ENCODE measurements around the gene CD82.

DNA sequence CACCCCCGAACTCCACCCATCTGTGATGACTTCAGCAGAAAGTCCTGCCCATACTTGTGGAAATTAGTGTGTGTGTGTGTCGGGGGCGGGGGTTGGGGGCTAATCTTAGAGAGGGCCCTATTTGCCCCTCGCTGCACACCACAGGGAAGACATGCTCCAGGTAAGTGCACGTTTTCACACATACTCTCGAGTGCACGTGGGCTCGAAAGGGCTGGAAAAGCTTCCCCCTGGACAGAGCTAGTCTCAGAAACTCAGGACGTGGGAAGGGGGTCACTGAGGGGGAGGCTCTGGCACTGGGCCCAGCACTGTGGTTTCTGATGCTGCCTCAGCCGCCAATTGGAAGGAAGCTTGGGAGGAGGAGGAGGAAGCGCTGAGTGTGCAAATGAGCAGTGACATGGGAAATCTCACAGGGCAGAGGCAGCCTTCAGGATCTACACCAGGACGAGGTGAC is 40.7 kb upstream of the CD82 start:
- TF ChIP-seq, protein P1, sequence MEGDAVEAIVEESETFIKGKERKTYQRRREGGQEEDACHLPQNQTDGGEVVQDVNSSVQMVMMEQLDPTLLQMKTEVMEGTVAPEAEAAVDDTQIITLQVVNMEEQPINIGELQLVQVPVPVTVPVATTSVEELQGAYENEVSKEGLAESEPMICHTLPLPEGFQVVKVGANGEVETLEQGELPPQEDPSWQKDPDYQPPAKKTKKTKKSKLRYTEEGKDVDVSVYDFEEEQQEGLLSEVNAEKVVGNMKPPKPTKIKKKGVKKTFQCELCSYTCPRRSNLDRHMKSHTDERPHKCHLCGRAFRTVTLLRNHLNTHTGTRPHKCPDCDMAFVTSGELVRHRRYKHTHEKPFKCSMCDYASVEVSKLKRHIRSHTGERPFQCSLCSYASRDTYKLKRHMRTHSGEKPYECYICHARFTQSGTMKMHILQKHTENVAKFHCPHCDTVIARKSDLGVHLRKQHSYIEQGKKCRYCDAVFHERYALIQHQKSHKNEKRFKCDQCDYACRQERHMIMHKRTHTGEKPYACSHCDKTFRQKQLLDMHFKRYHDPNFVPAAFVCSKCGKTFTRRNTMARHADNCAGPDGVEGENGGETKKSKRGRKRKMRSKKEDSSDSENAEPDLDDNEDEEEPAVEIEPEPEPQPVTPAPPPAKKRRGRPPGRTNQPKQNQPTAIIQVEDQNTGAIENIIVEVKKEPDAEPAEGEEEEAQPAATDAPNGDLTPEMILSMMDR (conservative IDR thresholded peaks at IDR 0.05; ENCODE audit: low read depth, low read length), result no peak
- TF ChIP-seq EZH2 (IDR thresholded peaks at IDR 0.05; ENCODE audit: borderline replicate concordance, low read depth, low read length, poor library complexity, severe bottlenecking), result no peak

All from A673 (cell line).